Activated CD8-positive, alpha-beta T cell treated with anti-CD3 and anti-CD28 coated beads, Interleukin-2, amount 10 ng/mL, durations not matched to agents 7 days and 5 days (primary cell): ENCODE measurements around the gene ADSS1. TPM values are rescaled to one million over a fixed set of nuclear protein-coding genes. Genes with fewer than 3 reads are reported as not detected.

Experiments
- ATAC-seq: fragments of 150-1000 bp; cut with Tn5 transposase; one replicate; pipeline ENCODE4 v1.10.0; 2021; ENCODE audit warnings: moderate library complexity
- CTCF ChIA-PET: fragments of 350-600 bp; sonication (Branson Sonifier 250); formaldehyde crosslinking; loops from one replicate; lab custom pipeline; 2021; ENCODE audit warnings: antibody characterized with exemption; lab: Charles Lee
- POLR2A ChIA-PET: fragments of 350-600 bp; sonication (Branson Sonifier 250); formaldehyde crosslinking; loops from one replicate; lab custom pipeline; 2021; ENCODE audit warnings: antibody characterized with exemption; lab: Charles Lee
- DNase-seq: peaks from one replicate; pipeline ENCODE4 v3.0.0-alpha.2; 2020
- H3K27ac Mint-ChIP-seq: one replicate; pipeline ENCODE4 v1.8.0; 2021; ENCODE audit warnings: mild to moderate bottlenecking, mixed read lengths
- H3K27me3 Mint-ChIP-seq: one replicate; pipeline ENCODE4 v1.8.0; 2021; ENCODE audit warnings: low read depth, mixed read lengths
- H3K36me3 Mint-ChIP-seq: one replicate; pipeline ENCODE4 v1.8.0; 2021; ENCODE audit warnings: low read depth, mixed read lengths
- H3K4me1 Mint-ChIP-seq: one replicate; pipeline ENCODE4 v1.8.0; 2021; ENCODE audit warnings: low read depth, mixed read lengths
- H3K4me3 Mint-ChIP-seq: one replicate; pipeline ENCODE4 v1.8.0; 2021; ENCODE audit warnings: mild to moderate bottlenecking, mixed read lengths
- H3K9me3 Mint-ChIP-seq: one replicate; pipeline ENCODE4 v1.8.0; 2022; ENCODE audit warnings: mixed read lengths; ENCODE audit not compliant: insufficient read depth
- total RNA-seq, 2 experiments: library from RNA; stranded (reverse); gene quantifications; one replicate each; pipeline ENCODE4 v1.2.3, GENCODE V29; 2021

The ADSS1 gene
- total RNA-seq, 2 experiments from 2014 or later = 1.8 TPM

GRCh38 chr14:104779776-104780512, 55.9 kb downstream of the ADSS1 start:
- ChIA-PET POLR2A (no interaction called here), CTCF (interaction anchor here (1.9 to 2.0 kb wide), 2 partner anchors 9 to 11 kb away, joined by 5 to 8 read pairs; no protein-coding TSS in a partner anchor)
- no peak overlapping the region for H3K27ac Mint-ChIP-seq
- peaks cover 22% of the 10 kb centered on the region for H3K36me3 Mint-ChIP-seq
- DNase-seq = no peak
- H3K4me1 Mint-ChIP-seq = no peaks in the 10 kb centered on the region
- H3K27me3 Mint-ChIP-seq = no peaks in the 10 kb centered on the region
- ATAC-seq = no peak
- H3K4me3 Mint-ChIP-seq = no peak overlapping the region
- H3K9me3 Mint-ChIP-seq = no peaks in the 10 kb centered on the region

- CTCF ChIA-PET = interaction anchor here (0.6 to 2.0 kb wide), 3 partner anchors 10 to 14 kb away, joined by 3 to 8 read pairs (median 5); no protein-coding TSS in a partner anchor
- DNase-seq = no peak
Measured at GRCh38 chr14:104780513-104781030, 56.5 kb downstream of the ADSS1 start.

GRCh38 chr14:104781271-104782077, 57.4 kb downstream of the ADSS1 start:
- CTCF ChIA-PET = interaction anchor here (0.6 to 2.0 kb wide), 3 partner anchors 11 to 15 kb away, joined by 3 to 8 read pairs (median 5); no protein-coding TSS in a partner anchor
- Mint-ChIP-seq H3K4me3 (no peak overlapping the region), H3K4me1 (peaks cover 6% of the 10 kb centered on the region), H3K36me3 (peaks cover 15% of the 10 kb centered on the region), H3K27ac (no peak overlapping the region), H3K27me3 (no peaks in the 10 kb centered on the region), H3K9me3 (no peaks in the 10 kb centered on the region)
- POLR2A ChIA-PET = interaction anchor here (0.8 kb wide), 1 partner anchor 10 kb away, joined by 4 read pairs; no protein-coding TSS in a partner anchor
- ATAC-seq = no peak
- no peak for DNase-seq

More at GRCh38 chr14:104780513-104781030, 56.5 kb downstream of the ADSS1 start:
- ATAC-seq = no peak
- no peaks in the 10 kb centered on the region for H3K9me3 Mint-ChIP-seq
- peaks cover 22% of the 10 kb centered on the region for H3K36me3 Mint-ChIP-seq
- H3K27me3 Mint-ChIP-seq = no peaks in the 10 kb centered on the region
- H3K4me1 Mint-ChIP-seq = peaks cover 2% of the 10 kb centered on the region
- POLR2A ChIA-PET = interaction anchor here (0.8 kb wide), 1 partner anchor 11 kb away, joined by 4 read pairs; no protein-coding TSS in a partner anchor
- H3K27ac Mint-ChIP-seq = no peak overlapping the region
- no peak overlapping the region for H3K4me3 Mint-ChIP-seq

- ChIA-PET CTCF (interaction anchor here (2.0 kb wide), 1 partner anchor 11 kb away, joined by 8 read pairs; no protein-coding TSS in a partner anchor), POLR2A (no interaction called here)
- Mint-ChIP-seq H3K4me3 (no peak overlapping the region), H3K36me3 (peaks cover 7% of the 10 kb centered on the region), H3K27ac (no peak overlapping the region), H3K27me3 (no peaks in the 10 kb centered on the region), H3K9me3 (no peaks in the 10 kb centered on the region), H3K4me1 (peaks cover 12% of the 10 kb centered on the region)
- DNase-seq = no peak
- no peak for ATAC-seq
Measured at GRCh38 chr14:104782086-104782807, 58.2 kb downstream of the ADSS1 start.

GRCh38 chr14:104782808-104783139, 58.7 kb downstream of the ADSS1 start:
- DNase-seq = no peak
- H3K27me3 Mint-ChIP-seq = no peaks in the 10 kb centered on the region
- no peak overlapping the region for H3K4me3 Mint-ChIP-seq
- ATAC-seq = no peak
- peaks cover 14% of the 10 kb centered on the region for H3K4me1 Mint-ChIP-seq
- no peaks in the 10 kb centered on the region for H3K9me3 Mint-ChIP-seq
- CTCF ChIA-PET = no interaction called here
- POLR2A ChIA-PET = no interaction called here
- H3K27ac Mint-ChIP-seq = no peak overlapping the region
- H3K36me3 Mint-ChIP-seq = peaks cover 6% of the 10 kb centered on the region

- Mint-ChIP-seq H3K36me3 (peaks cover 2% of the 10 kb centered on the region), H3K27ac (no peak overlapping the region), H3K9me3 (no peaks in the 10 kb centered on the region), H3K27me3 (no peaks in the 10 kb centered on the region), H3K4me1 (peaks cover 16% of the 10 kb centered on the region), H3K4me3 (no peak overlapping the region)
- ChIA-PET CTCF (no interaction called here), POLR2A (no interaction called here)
- no peak for ATAC-seq
- no peak for DNase-seq
Measured at GRCh38 chr14:104783484-104784217, 59.6 kb downstream of the ADSS1 start.

GRCh38 chr14:104784218-104784568, 60.2 kb downstream of the ADSS1 start:
- POLR2A ChIA-PET = no interaction called here
- no peak overlapping the region for H3K27ac Mint-ChIP-seq
- ATAC-seq = no peak
- CTCF ChIA-PET = no interaction called here
- H3K9me3 Mint-ChIP-seq = no peaks in the 10 kb centered on the region
- no peak overlapping the region for H3K4me3 Mint-ChIP-seq
- H3K27me3 Mint-ChIP-seq = no peaks in the 10 kb centered on the region
- peaks cover 16% of the 10 kb centered on the region for H3K4me1 Mint-ChIP-seq
- DNase-seq = no peak
- peaks cover 2% of the 10 kb centered on the region for H3K36me3 Mint-ChIP-seq

GRCh38 chr14:104784846-104785707, 61.0 kb downstream of the ADSS1 start:
- ATAC-seq = no peak
- peaks cover 16% of the 10 kb centered on the region for H3K4me1 Mint-ChIP-seq
- peak overlapping the region; percentile 46 for H3K27ac Mint-ChIP-seq
- no peak overlapping the region for H3K4me3 Mint-ChIP-seq
- no peaks in the 10 kb centered on the region for H3K9me3 Mint-ChIP-seq
- H3K36me3 Mint-ChIP-seq = peaks cover 4% of the 10 kb centered on the region
- no peak for DNase-seq
- CTCF ChIA-PET = interaction anchor here (0.8 kb wide), 1 partner anchor 16 kb away, joined by 3 read pairs; the partner anchor contains the start of gene ZBTB42
- H3K27me3 Mint-ChIP-seq = no peaks in the 10 kb centered on the region
- POLR2A ChIA-PET = no interaction called here

GRCh38 chr14:104785708-104786080, 61.7 kb downstream of the ADSS1 start:
- ChIA-PET POLR2A (no interaction called here), CTCF (no interaction called here)
- no peak for ATAC-seq
- H3K9me3 Mint-ChIP-seq = no peaks in the 10 kb centered on the region
- no peaks in the 10 kb centered on the region for H3K27me3 Mint-ChIP-seq
- no peak overlapping the region for H3K4me3 Mint-ChIP-seq
- peak overlapping the region; percentile 34 for H3K27ac Mint-ChIP-seq
- H3K4me1 Mint-ChIP-seq = peaks cover 16% of the 10 kb centered on the region
- DNase-seq = no peak
- peaks cover 4% of the 10 kb centered on the region for H3K36me3 Mint-ChIP-seq

GRCh38 chr14:104786091-104786586, 62.1 kb downstream of the ADSS1 start:
- Mint-ChIP-seq H3K27ac (peak overlapping the region; percentile 34), H3K4me3 (no peak overlapping the region), H3K4me1 (peaks cover 20% of the 10 kb centered on the region), H3K27me3 (no peaks in the 10 kb centered on the region), H3K36me3 (peaks cover 7% of the 10 kb centered on the region), H3K9me3 (no peaks in the 10 kb centered on the region)
- ChIA-PET POLR2A (no interaction called here), CTCF (no interaction called here)
- DNase-seq = no peak
- no peak for ATAC-seq
